DOHH2 (cell line): Measurements from ENCODE around the gene OOSP3.
"Not testable (repeated sequence)": the region's sequence is repeated elsewhere in the genome, so short reads cannot be mapped to it uniquely, and the experiment has no call there.

Experiments used
- H3F3A ChIP-seq: fragments of 200-600 bp; sonication (generic), shearing (Covaris generic); 2 replicates; pipeline ENCODE4 v1.6.0; 2016; ENCODE audit warnings: antibody characterized with exemption, mild to moderate bottlenecking; ENCODE audit not compliant: control insufficient read depth, insufficient read depth
- H3K27ac ChIP-seq: fragments of 200-600 bp; sonication (generic); 2 replicates; pipeline ENCODE4 v1.5.1; 2014; ENCODE audit warnings: low read depth, mild to moderate bottlenecking, low read length, moderate library complexity
- H3K27me3 ChIP-seq: fragments of 200-600 bp; sonication (generic); 2 replicates; pipeline ENCODE4 v1.6.1; 2014; ENCODE audit warnings: mild to moderate bottlenecking, low read length, mixed read lengths; ENCODE audit not compliant: control insufficient read depth
- H3K36me3 ChIP-seq: fragments of 200-600 bp; sonication (generic); 2 replicates; pipeline ENCODE4 v1.6.1; 2014; ENCODE audit warnings: mild to moderate bottlenecking, low read length, moderate library complexity, mixed read lengths; ENCODE audit not compliant: control insufficient read depth
- H3K4me1 ChIP-seq: fragments of 200-600 bp; sonication (generic); 2 replicates; pipeline ENCODE4 v1.6.1; 2014; ENCODE audit warnings: mild to moderate bottlenecking, low read length, mixed read lengths; ENCODE audit not compliant: control insufficient read depth
- H3K4me2 ChIP-seq: fragments of 200-600 bp; sonication (generic); 2 replicates; pipeline ENCODE4 v1.6.0; 2014; ENCODE audit warnings: mild to moderate bottlenecking, low read length, moderate library complexity
- H3K4me3 ChIP-seq: fragments of 200-600 bp; sonication (generic); 2 replicates; pipeline ENCODE4 v1.5.1; 2014; ENCODE audit warnings: mild to moderate bottlenecking, low read length, mixed read lengths
- H3K79me2 ChIP-seq: fragments of 200-600 bp; sonication (generic); 2 replicates; pipeline ENCODE4 v1.6.1; 2014; ENCODE audit warnings: mild to moderate bottlenecking, low read length, mixed read lengths; ENCODE audit not compliant: control insufficient read depth
- H3K9me2 ChIP-seq: fragments of 200-600 bp; sonication (generic); replicated peaks from 2 replicates; pipeline ENCODE4 v1.6.1; 2014; ENCODE audit warnings: mild to moderate bottlenecking, low read length, mixed read lengths; ENCODE audit not compliant: control insufficient read depth
- H3K9me3 ChIP-seq: fragments of 200-600 bp; sonication (generic); 2 replicates; pipeline ENCODE4 v1.6.1; 2014; ENCODE audit warnings: antibody characterized with exemption, low read length, mixed read lengths; ENCODE audit not compliant: control insufficient read depth, insufficient read depth
- H4K20me1 ChIP-seq: fragments of 200-600 bp; sonication (generic); 2 replicates; pipeline ENCODE4 v1.6.0; 2014; ENCODE audit warnings: low read depth, mild to moderate bottlenecking, antibody characterized with exemption, low read length, moderate library complexity; ENCODE audit not compliant: control insufficient read depth, insufficient read depth
- CTCF ChIP-seq: fragments of 200-600 bp; sonication (generic); IDR thresholded peaks from one replicate; pipeline ENCODE4 v1.5.1; 2014; ENCODE audit warnings: antibody characterized with exemption, mild to moderate bottlenecking, low read depth, low read length; ENCODE audit not compliant: poor library complexity, severe bottlenecking
- EZH2phosphoT487 ChIP-seq: fragments of 200-600 bp; sonication (generic); IDR thresholded peaks from 2 replicates; pipeline ENCODE4 v1.6.1; 2017; ENCODE audit warnings: borderline replicate concordance, mild to moderate bottlenecking, antibody characterized with exemption, low read length, moderate library complexity, mixed read lengths

OOSP3 gene

GRCh38 chr11:59846556-59846955 is 32.0 kb upstream of the OOSP3 start:
- H4K20me1 ChIP-seq = no peaks in the 10 kb centered on the region
- H3K4me3 ChIP-seq = no peak overlapping the region
- no peak for TF ChIP-seq CTCF
- TF ChIP-seq EZH2phosphoT487 = no peak
- no peaks in the 10 kb centered on the region for H3K9me3 ChIP-seq
- H3K9me2 ChIP-seq = no peaks in the 10 kb centered on the region
- no peak overlapping the region for H3K4me2 ChIP-seq
- no peaks in the 10 kb centered on the region for H3K27me3 ChIP-seq
- H3K4me1 ChIP-seq = no peaks in the 10 kb centered on the region
- no peaks in the 10 kb centered on the region for H3K79me2 ChIP-seq
- H3K36me3 ChIP-seq = no peaks in the 10 kb centered on the region
- no peaks in the 10 kb centered on the region for H3F3A ChIP-seq
- H3K27ac ChIP-seq = no peak overlapping the region

DNA sequence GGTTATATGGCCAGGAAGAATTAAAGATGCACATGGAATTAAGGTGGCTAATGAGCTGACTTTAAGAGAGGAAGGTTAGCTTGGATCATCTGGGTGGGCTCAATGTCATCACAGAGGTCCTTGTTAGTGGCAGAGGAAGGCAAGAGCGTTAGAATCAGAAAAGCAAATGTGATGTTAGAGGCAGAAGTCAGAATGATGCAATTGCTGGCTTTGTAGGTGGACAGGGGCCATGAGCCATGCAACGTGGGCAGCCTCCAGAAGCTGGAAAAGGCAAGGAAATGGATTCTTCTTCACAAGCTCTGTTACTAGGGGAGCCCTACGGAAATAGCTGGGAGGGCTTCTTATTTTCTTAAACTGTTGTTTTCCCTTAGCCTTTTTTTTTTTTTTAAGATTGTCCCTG is 31.0 kb upstream of the OOSP3 start:
- no peaks in the 10 kb centered on the region for H3K4me1 ChIP-seq
- H3K36me3 ChIP-seq = no peaks in the 10 kb centered on the region
- H3K9me3 ChIP-seq = no peaks in the 10 kb centered on the region
- H3K79me2 ChIP-seq = no peaks in the 10 kb centered on the region
- TF ChIP-seq EZH2phosphoT487 = no peak
- TF ChIP-seq CTCF = no peak
- no peaks in the 10 kb centered on the region for H3K9me2 ChIP-seq
- H3K4me2 ChIP-seq = no peak overlapping the region
- no peak overlapping the region for H3K4me3 ChIP-seq
- H4K20me1 ChIP-seq = no peaks in the 10 kb centered on the region
- no peaks in the 10 kb centered on the region; the same call in 1 of the 2 replicates for H3K27me3 ChIP-seq
- H3F3A ChIP-seq = no peaks in the 10 kb centered on the region
- no peak overlapping the region for H3K27ac ChIP-seq

DNA sequence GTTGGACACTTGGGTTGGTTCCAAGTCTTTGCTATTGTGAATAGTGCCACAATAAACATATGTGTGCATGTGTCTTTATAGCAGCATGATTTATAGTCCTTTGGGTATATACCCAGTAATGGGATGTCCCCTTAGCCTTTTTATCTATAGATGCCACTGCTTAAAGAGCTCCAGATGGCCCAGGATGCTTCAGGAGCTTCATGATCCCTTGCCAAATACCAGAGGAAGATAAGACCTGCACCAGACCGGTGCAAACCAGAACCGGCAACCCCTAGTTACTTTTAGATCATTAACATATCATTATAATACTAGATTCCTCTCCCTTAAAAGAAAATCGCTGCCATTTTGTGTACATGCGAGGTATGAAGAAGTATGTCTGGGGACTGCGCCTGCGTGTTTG is 30.1 kb upstream of the OOSP3 start:
- not testable (repeated sequence) for H3K27me3 ChIP-seq, H3K4me1 ChIP-seq, H3K4me3 ChIP-seq, H3K27ac ChIP-seq, H3K9me3 ChIP-seq, H3F3A ChIP-seq, H3K9me2 ChIP-seq, H3K36me3 ChIP-seq, H4K20me1 ChIP-seq, H3K4me2 ChIP-seq, H3K79me2 ChIP-seq

DNA sequence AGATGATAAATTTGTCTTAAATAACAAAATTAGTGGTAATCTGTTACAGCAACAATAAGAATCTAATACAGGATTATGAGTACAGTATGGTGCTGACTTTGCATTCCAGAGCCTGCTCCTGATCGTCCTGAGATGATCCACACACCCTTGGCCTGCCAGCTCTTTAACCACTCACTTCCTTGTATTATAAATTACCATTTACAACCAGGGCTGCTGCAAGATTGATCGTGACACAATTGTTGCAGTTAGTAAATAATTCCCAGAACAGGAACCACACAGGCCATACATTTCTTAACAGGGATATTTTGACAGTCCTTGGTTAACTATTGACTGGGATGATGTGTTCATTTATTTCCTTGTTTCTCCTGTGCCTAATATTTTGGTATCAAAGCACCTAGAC is 29.5 kb upstream of the OOSP3 start:
- TF ChIP-seq CTCF = no peak
- TF ChIP-seq EZH2phosphoT487 = no peak
- H3K4me1 ChIP-seq = no peaks in the 10 kb centered on the region
- peaks cover 7% of the 10 kb centered on the region; the same call in 1 of the 2 replicates for H3K27me3 ChIP-seq
- no peaks in the 10 kb centered on the region for H3F3A ChIP-seq
- H3K27ac ChIP-seq = no peak overlapping the region
- no peak overlapping the region for H3K4me2 ChIP-seq
- no peaks in the 10 kb centered on the region for H4K20me1 ChIP-seq
- H3K9me2 ChIP-seq = no peaks in the 10 kb centered on the region
- no peaks in the 10 kb centered on the region for H3K36me3 ChIP-seq
- H3K9me3 ChIP-seq = no peaks in the 10 kb centered on the region
- H3K4me3 ChIP-seq = no peak overlapping the region
- no peaks in the 10 kb centered on the region for H3K79me2 ChIP-seq

- not testable (repeated sequence) for H3K4me1 ChIP-seq, H3K4me2 ChIP-seq, H3K9me3 ChIP-seq, H3K27me3 ChIP-seq, H3F3A ChIP-seq, H3K79me2 ChIP-seq, H3K36me3 ChIP-seq, H3K27ac ChIP-seq, H3K9me2 ChIP-seq, H4K20me1 ChIP-seq, H3K4me3 ChIP-seq
These were observed 29.0 kb upstream of the OOSP3 start for GRCh38 chr11:59849551-59849950.

DNA sequence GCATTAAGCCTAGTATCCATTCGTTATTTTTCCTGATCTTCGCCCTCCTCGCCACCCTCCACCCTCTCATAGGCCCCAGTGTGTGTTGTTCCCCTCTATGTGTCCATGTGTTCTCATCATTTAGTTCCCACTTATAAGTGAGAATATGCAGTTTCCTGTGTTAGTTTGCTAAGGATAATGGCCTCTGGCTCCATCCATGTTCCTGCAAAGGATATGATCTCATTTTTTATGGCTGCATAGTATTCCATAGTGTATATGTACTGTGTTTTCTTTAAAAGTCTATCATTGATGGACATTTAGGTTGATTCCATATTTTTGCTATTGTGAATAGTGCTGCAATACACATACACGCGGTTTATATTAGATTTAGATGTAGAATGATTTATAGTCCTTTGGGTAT is 27.2 kb upstream of the OOSP3 start:
- H3K4me2 ChIP-seq, H3K4me3 ChIP-seq, H3K36me3 ChIP-seq, H3K27ac ChIP-seq, H3K4me1 ChIP-seq, H3K27me3 ChIP-seq, H4K20me1 ChIP-seq, H3K79me2 ChIP-seq, H3F3A ChIP-seq, H3K9me3 ChIP-seq, H3K9me2 ChIP-seq: not testable (repeated sequence)
